WTC11 (cell line): ENCODE data around the gene NBEA. TPM values are rescaled to one million over a fixed set of nuclear protein-coding genes. Genes with fewer than 3 reads are reported as not detected.

Experiments
- ATAC-seq: fragments of 200-7000 bp; cut with Tn5 transposase; 2 replicates; pipeline ENCODE4 v1.10.0; 2021; ENCODE audit warnings: mild to moderate bottlenecking, moderate library complexity
- CTCF ChIA-PET: fragments of 300-600 bp; sonication (Branson Sonifier 250); formaldehyde crosslinking; loops from one replicate; lab custom pipeline; 2021; ENCODE audit warnings: antibody characterized with exemption; lab: Charles Lee
- POLR2A ChIA-PET: fragments of 350-600 bp; sonication (Branson Sonifier 250); formaldehyde crosslinking; loops from one replicate; lab custom pipeline; 2021; ENCODE audit warnings: antibody characterized with exemption; lab: Charles Lee
- DNase-seq: peaks from one replicate; pipeline ENCODE4 v3.0.0; 2021; ENCODE audit warnings: low spot score
- H3K27ac Mint-ChIP-seq: 2 replicates; pipeline ENCODE4 v1.8.0; 2021; ENCODE audit warnings: mixed read lengths
- H3K27me3 Mint-ChIP-seq: 2 replicates; pipeline ENCODE4 v1.8.0; 2021; ENCODE audit warnings: low read depth, mild to moderate bottlenecking, moderate library complexity, mixed read lengths
- H3K36me3 Mint-ChIP-seq: 2 replicates; pipeline ENCODE4 v1.8.0; 2021; ENCODE audit warnings: mixed read lengths
- H3K4me1 Mint-ChIP-seq: 2 replicates; pipeline ENCODE4 v1.8.0; 2022; ENCODE audit warnings: mixed read lengths
- H3K4me3 Mint-ChIP-seq: 2 replicates; pipeline ENCODE4 v1.8.0; 2021; ENCODE audit warnings: mild to moderate bottlenecking, moderate library complexity, mixed read lengths
- H3K9me3 Mint-ChIP-seq: 2 replicates; pipeline ENCODE4 v1.8.0; 2021; ENCODE audit warnings: mixed read lengths
- ELF4 ChIP-seq: sonication (generic); formaldehyde crosslinking; IDR thresholded peaks from 2 replicates; pipeline ENCODE4 v1.8.1; 2022; ENCODE audit warnings: low read depth, mild to moderate bottlenecking, moderate library complexity, missing genetic modification reagents
- ETV6 ChIP-seq: sonication (generic); formaldehyde crosslinking; IDR thresholded peaks from 2 replicates; pipeline ENCODE4 v1.8.1; 2022; ENCODE audit warnings: mild to moderate bottlenecking, missing genetic modification reagents
- FOXK1 ChIP-seq: sonication (generic); formaldehyde crosslinking; IDR thresholded peaks from 2 replicates; pipeline ENCODE4 v1.8.0; 2022; ENCODE audit warnings: mild to moderate bottlenecking, moderate library complexity, missing genetic modification reagents
- FOXP1 ChIP-seq: sonication (generic); formaldehyde crosslinking; IDR thresholded peaks from 2 replicates; pipeline ENCODE4 v1.8.0; 2022; ENCODE audit warnings: missing genetic modification reagents, mild to moderate bottlenecking, moderate library complexity, borderline replicate concordance
- KAT7 ChIP-seq: sonication (generic); formaldehyde crosslinking; IDR thresholded peaks from 2 replicates; pipeline ENCODE4 v1.8.1; 2023; ENCODE audit warnings: missing genetic modification reagents, mild to moderate bottlenecking, borderline replicate concordance
- MYBL2 ChIP-seq: sonication (generic); formaldehyde crosslinking; IDR thresholded peaks from 2 replicates; pipeline ENCODE4 v1.8.1; 2023; ENCODE audit warnings: mild to moderate bottlenecking, moderate library complexity, missing genetic modification reagents
- NFYB ChIP-seq: sonication (generic); formaldehyde crosslinking; conservative IDR thresholded peaks from 2 replicates; pipeline ENCODE4 v1.8.0; 2022; ENCODE audit warnings: low read depth, missing genetic modification reagents
- NR2C2 ChIP-seq: sonication (generic); formaldehyde crosslinking; IDR thresholded peaks from 2 replicates; pipeline ENCODE4 v1.8.0; 2022; ENCODE audit warnings: mild to moderate bottlenecking, missing genetic modification reagents
- RORB ChIP-seq: fragments of 250-450 bp; sonication (Bioruptor Pico); IDR thresholded peaks from 2 replicates; pipeline ENCODE4 v1.9.0; 2021; ENCODE audit warnings: mild to moderate bottlenecking
- TEAD1 ChIP-seq: sonication (generic); formaldehyde crosslinking; IDR thresholded peaks from 2 replicates; pipeline ENCODE4 v1.8.0; 2022; ENCODE audit warnings: mild to moderate bottlenecking, missing genetic modification reagents
- ZNF121 ChIP-seq: sonication (generic); formaldehyde crosslinking; IDR thresholded peaks from 2 replicates; pipeline ENCODE4 v1.8.0; 2023; ENCODE audit warnings: missing genetic modification reagents
- ZNF219 ChIP-seq: sonication (generic); formaldehyde crosslinking; IDR thresholded peaks from 2 replicates; pipeline ENCODE4 v1.8.0; 2023; ENCODE audit warnings: missing genetic modification reagents, mild to moderate bottlenecking, borderline replicate concordance
- ZNF232 ChIP-seq: sonication (generic); formaldehyde crosslinking; IDR thresholded peaks from 2 replicates; pipeline ENCODE4 v1.8.0; 2022; ENCODE audit warnings: mild to moderate bottlenecking, missing genetic modification reagents
- ZNF416 ChIP-seq: fragments of 250-450 bp; sonication (Bioruptor Pico); IDR thresholded peaks from 2 replicates; pipeline ENCODE4 v1.9.0; 2021; ENCODE audit warnings: mild to moderate bottlenecking, inconsistent platforms
- total RNA-seq: library from RNA; stranded (reverse); gene quantifications from 3 replicates; pipeline ENCODE4 v1.2.3, GENCODE V29; 2021
- TF ChIP-seq, protein P1 (sequence below): fragments of 250-450 bp; sonication (Bioruptor Pico); IDR thresholded peaks from 2 replicates; pipeline ENCODE4 v1.9.0; 2021; ENCODE audit warnings: mild to moderate bottlenecking
- TF ChIP-seq, protein P2 (sequence below): sonication (generic); formaldehyde crosslinking; conservative IDR thresholded peaks from 2 replicates; pipeline ENCODE4 v1.8.1; 2022; ENCODE audit warnings: mild to moderate bottlenecking, missing genetic modification reagents
- TF ChIP-seq, protein P3 (sequence below): fragments of 250-450 bp; sonication (Bioruptor Pico); IDR thresholded peaks from 2 replicates; pipeline ENCODE4 v1.8.0; 2021; ENCODE audit warnings: mild to moderate bottlenecking
- TF ChIP-seq, protein P4 (sequence below): sonication (generic); formaldehyde crosslinking; IDR thresholded peaks from 2 replicates; pipeline ENCODE4 v1.8.0; 2022; ENCODE audit warnings: missing genetic modification reagents
- TF ChIP-seq, protein P5 (sequence below): fragments of 250-450 bp; sonication (Bioruptor Pico); IDR thresholded peaks from 2 replicates; pipeline ENCODE4 v2.1.2; 2022; ENCODE audit warnings: mild to moderate bottlenecking, moderate library complexity
- TF ChIP-seq, protein P6 (sequence below): sonication (generic); formaldehyde crosslinking; IDR thresholded peaks from 2 replicates; pipeline ENCODE4 v1.8.1; 2023; ENCODE audit warnings: mild to moderate bottlenecking, missing genetic modification reagents, borderline replicate concordance
- TF ChIP-seq, protein P7 (sequence below): sonication (generic); formaldehyde crosslinking; IDR thresholded peaks from 2 replicates; pipeline ENCODE4 v1.8.1; 2023; ENCODE audit warnings: mild to moderate bottlenecking, missing genetic modification reagents
- TF ChIP-seq, protein P8 (sequence below): sonication (generic); formaldehyde crosslinking; IDR thresholded peaks from 2 replicates; pipeline ENCODE4 v1.8.1; 2023; ENCODE audit warnings: mild to moderate bottlenecking, missing genetic modification reagents

The NBEA gene
- total RNA-seq, 1 experiment from 2014 or later: 20.9 TPM

DNA sequence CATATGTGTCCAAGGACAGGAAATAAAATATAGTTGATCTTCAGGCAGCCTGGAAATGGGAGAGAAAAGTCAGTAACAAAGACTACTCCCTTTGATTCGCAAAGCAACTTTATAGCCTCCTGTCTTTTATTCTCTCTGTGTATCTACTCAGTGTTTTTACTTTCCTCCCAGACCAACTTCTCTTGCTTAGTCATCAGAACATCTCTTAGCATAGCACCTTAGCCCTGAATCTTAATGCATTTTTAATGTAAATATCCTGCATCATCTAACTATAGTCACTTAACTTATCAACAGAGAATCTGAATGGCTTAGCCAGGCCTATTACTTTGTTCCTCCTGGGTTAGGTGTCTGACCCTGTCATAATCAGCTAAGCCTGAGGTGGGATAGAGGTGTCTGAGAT, 296.2 kb downstream of the NBEA start (continued):
- TF ChIP-seq, protein P1, sequence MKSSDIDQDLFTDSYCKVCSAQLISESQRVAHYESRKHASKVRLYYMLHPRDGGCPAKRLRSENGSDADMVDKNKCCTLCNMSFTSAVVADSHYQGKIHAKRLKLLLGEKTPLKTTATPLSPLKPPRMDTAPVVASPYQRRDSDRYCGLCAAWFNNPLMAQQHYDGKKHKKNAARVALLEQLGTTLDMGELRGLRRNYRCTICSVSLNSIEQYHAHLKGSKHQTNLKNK (CRISPR knock-in tag): no peak
- TF ChIP-seq, protein P2, sequence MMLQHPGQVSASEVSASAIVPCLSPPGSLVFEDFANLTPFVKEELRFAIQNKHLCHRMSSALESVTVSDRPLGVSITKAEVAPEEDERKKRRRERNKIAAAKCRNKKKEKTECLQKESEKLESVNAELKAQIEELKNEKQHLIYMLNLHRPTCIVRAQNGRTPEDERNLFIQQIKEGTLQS (CRISPR knock-in tag): no peak
- TF ChIP-seq, protein P3, sequence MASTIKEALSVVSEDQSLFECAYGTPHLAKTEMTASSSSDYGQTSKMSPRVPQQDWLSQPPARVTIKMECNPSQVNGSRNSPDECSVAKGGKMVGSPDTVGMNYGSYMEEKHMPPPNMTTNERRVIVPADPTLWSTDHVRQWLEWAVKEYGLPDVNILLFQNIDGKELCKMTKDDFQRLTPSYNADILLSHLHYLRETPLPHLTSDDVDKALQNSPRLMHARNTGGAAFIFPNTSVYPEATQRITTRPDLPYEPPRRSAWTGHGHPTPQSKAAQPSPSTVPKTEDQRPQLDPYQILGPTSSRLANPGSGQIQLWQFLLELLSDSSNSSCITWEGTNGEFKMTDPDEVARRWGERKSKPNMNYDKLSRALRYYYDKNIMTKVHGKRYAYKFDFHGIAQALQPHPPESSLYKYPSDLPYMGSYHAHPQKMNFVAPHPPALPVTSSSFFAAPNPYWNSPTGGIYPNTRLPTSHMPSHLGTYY (CRISPR knock-in tag): no peak
- TF ChIP-seq KAT7 (CRISPR knock-in tag): no peak
- no peak for TF ChIP-seq ZNF121
- TF ChIP-seq FOXP1: no peak
- TF ChIP-seq NFYB (CRISPR knock-in tag): no peak

DNA sequence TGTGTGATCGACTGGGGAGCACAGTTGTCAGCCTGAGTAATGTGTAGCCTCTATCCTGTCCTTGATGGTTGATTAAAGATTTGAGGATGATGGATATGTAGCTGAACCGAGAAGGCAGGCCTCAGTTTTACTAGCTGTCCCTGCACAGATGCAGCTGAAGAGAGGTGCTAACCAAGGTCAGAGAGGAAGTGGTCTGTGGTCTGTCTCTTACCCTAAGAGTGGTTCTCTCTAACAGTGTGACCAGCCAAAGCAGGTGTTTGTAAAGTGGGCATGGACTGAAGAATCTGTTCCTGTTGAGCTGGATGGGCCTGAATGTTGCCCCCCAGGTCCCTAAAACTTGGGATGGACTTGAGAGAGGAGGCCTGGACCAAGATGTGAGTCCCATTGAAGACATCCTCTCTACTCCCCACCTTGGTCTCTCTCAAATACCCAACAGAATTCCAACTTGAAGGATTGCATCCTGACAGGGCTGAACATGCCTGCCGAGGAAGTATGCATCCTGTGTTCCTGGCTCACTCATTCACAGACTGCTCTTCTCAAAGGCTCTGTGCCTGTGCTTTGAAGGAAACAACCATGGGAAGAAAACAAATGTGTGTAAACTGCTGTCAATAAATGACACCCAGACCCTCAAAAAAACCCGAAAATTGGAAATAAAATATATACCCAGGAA, 310.6 kb downstream of the NBEA start:
- Mint-ChIP-seq H3K9me3 (peaks cover 9% of the 10 kb centered on the region; the same call in 1 of the 2 replicates), H3K4me3 (no peak overlapping the region), H3K27me3 (no peaks in the 10 kb centered on the region), H3K27ac (no peak overlapping the region), H3K36me3 (peaks cover 19% of the 10 kb centered on the region), H3K4me1 (no peaks in the 10 kb centered on the region)
- ATAC-seq: no peak
- CTCF ChIA-PET: no interaction called here
- DNase-seq: no peak
- POLR2A ChIA-PET: no interaction called here
- TF ChIP-seq ETV6 (CRISPR knock-in tag) (no peak), RORB (CRISPR knock-in tag) (no peak), ZNF416 (CRISPR knock-in tag) (no peak), TEAD1 (no peak), NR2C2 (CRISPR knock-in tag) (no peak), MYBL2 (no peak), FOXK1 (CRISPR knock-in tag) (no peak), ELF4 (CRISPR knock-in tag) (no peak), ZNF219 (CRISPR knock-in tag) (no peak), ZNF232 (CRISPR knock-in tag) (no peak), FOXP1 (no peak)
- TF ChIP-seq, protein P4, sequence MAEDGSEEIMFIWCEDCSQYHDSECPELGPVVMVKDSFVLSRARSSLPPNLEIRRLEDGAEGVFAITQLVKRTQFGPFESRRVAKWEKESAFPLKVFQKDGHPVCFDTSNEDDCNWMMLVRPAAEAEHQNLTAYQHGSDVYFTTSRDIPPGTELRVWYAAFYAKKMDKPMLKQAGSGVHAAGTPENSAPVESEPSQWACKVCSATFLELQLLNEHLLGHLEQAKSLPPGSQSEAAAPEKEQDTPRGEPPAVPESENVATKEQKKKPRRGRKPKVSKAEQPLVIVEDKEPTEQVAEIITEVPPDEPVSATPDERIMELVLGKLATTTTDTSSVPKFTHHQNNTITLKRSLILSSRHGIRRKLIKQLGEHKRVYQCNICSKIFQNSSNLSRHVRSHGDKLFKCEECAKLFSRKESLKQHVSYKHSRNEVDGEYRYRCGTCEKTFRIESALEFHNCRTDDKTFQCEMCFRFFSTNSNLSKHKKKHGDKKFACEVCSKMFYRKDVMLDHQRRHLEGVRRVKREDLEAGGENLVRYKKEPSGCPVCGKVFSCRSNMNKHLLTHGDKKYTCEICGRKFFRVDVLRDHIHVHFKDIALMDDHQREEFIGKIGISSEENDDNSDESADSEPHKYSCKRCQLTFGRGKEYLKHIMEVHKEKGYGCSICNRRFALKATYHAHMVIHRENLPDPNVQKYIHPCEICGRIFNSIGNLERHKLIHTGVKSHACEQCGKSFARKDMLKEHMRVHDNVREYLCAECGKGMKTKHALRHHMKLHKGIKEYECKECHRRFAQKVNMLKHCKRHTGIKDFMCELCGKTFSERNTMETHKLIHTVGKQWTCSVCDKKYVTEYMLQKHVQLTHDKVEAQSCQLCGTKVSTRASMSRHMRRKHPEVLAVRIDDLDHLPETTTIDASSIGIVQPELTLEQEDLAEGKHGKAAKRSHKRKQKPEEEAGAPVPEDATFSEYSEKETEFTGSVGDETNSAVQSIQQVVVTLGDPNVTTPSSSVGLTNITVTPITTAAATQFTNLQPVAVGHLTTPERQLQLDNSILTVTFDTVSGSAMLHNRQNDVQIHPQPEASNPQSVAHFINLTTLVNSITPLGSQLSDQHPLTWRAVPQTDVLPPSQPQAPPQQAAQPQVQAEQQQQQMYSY: no peak
- TF ChIP-seq, protein P5, sequence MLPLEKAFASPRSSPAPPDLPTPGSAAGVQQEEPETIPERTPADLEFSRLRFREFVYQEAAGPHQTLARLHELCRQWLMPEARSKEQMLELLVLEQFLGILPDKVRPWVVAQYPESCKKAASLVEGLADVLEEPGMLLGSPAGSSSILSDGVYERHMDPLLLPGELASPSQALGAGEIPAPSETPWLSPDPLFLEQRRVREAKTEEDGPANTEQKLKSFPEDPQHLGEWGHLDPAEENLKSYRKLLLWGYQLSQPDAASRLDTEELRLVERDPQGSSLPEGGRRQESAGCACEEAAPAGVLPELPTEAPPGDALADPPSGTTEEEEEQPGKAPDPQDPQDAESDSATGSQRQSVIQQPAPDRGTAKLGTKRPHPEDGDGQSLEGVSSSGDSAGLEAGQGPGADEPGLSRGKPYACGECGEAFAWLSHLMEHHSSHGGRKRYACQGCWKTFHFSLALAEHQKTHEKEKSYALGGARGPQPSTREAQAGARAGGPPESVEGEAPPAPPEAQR (CRISPR knock-in tag): no peak
- TF ChIP-seq, protein P6, sequence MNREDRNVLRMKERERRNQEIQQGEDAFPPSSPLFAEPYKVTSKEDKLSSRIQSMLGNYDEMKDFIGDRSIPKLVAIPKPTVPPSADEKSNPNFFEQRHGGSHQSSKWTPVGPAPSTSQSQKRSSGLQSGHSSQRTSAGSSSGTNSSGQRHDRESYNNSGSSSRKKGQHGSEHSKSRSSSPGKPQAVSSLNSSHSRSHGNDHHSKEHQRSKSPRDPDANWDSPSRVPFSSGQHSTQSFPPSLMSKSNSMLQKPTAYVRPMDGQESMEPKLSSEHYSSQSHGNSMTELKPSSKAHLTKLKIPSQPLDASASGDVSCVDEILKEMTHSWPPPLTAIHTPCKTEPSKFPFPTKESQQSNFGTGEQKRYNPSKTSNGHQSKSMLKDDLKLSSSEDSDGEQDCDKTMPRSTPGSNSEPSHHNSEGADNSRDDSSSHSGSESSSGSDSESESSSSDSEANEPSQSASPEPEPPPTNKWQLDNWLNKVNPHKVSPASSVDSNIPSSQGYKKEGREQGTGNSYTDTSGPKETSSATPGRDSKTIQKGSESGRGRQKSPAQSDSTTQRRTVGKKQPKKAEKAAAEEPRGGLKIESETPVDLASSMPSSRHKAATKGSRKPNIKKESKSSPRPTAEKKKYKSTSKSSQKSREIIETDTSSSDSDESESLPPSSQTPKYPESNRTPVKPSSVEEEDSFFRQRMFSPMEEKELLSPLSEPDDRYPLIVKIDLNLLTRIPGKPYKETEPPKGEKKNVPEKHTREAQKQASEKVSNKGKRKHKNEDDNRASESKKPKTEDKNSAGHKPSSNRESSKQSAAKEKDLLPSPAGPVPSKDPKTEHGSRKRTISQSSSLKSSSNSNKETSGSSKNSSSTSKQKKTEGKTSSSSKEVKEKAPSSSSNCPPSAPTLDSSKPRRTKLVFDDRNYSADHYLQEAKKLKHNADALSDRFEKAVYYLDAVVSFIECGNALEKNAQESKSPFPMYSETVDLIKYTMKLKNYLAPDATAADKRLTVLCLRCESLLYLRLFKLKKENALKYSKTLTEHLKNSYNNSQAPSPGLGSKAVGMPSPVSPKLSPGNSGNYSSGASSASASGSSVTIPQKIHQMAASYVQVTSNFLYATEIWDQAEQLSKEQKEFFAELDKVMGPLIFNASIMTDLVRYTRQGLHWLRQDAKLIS (CRISPR knock-in tag): no peak
- TF ChIP-seq, protein P7, sequence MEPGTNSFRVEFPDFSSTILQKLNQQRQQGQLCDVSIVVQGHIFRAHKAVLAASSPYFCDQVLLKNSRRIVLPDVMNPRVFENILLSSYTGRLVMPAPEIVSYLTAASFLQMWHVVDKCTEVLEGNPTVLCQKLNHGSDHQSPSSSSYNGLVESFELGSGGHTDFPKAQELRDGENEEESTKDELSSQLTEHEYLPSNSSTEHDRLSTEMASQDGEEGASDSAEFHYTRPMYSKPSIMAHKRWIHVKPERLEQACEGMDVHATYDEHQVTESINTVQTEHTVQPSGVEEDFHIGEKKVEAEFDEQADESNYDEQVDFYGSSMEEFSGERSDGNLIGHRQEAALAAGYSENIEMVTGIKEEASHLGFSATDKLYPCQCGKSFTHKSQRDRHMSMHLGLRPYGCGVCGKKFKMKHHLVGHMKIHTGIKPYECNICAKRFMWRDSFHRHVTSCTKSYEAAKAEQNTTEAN (CRISPR knock-in tag): no peak
- TF ChIP-seq, protein P8, sequence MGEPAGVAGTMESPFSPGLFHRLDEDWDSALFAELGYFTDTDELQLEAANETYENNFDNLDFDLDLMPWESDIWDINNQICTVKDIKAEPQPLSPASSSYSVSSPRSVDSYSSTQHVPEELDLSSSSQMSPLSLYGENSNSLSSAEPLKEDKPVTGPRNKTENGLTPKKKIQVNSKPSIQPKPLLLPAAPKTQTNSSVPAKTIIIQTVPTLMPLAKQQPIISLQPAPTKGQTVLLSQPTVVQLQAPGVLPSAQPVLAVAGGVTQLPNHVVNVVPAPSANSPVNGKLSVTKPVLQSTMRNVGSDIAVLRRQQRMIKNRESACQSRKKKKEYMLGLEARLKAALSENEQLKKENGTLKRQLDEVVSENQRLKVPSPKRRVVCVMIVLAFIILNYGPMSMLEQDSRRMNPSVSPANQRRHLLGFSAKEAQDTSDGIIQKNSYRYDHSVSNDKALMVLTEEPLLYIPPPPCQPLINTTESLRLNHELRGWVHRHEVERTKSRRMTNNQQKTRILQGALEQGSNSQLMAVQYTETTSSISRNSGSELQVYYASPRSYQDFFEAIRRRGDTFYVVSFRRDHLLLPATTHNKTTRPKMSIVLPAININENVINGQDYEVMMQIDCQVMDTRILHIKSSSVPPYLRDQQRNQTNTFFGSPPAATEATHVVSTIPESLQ (CRISPR knock-in tag): no peak
